NCI-H748 (cell line): Measurements from ENCODE around the gene DDX21.
"Not testable (repeated sequence)": the region's sequence is repeated elsewhere in the genome, so short reads cannot be mapped to it uniquely, and the experiment has no call there.

Source experiments
- DNase-seq: peaks from one replicate; lab custom pipeline; 2025; ENCODE audit not compliant: unreplicated experiment; lab: John Stamatoyannopoulos, UW

Gene DDX21

DNA sequence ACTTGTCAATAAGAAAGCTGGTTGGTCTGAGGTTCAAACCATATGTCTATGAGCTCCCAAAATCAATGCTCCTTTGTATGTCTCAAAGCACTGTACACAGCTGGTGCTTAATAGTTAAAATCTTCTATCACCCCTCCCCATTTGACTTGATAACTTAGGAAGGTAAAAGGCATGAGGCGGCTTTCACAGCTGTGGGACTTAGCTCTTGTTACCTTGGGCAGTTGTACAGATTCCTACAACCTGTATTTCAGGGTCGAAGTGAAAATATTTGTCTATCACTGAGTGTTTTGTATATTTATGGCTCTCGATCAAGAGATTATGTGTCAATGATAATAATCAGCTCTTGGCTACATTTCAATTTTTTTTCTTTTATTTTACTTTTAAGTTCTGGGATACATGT, 31.6 kb downstream of the DDX21 start:
- no peak for DNase-seq

DNA sequence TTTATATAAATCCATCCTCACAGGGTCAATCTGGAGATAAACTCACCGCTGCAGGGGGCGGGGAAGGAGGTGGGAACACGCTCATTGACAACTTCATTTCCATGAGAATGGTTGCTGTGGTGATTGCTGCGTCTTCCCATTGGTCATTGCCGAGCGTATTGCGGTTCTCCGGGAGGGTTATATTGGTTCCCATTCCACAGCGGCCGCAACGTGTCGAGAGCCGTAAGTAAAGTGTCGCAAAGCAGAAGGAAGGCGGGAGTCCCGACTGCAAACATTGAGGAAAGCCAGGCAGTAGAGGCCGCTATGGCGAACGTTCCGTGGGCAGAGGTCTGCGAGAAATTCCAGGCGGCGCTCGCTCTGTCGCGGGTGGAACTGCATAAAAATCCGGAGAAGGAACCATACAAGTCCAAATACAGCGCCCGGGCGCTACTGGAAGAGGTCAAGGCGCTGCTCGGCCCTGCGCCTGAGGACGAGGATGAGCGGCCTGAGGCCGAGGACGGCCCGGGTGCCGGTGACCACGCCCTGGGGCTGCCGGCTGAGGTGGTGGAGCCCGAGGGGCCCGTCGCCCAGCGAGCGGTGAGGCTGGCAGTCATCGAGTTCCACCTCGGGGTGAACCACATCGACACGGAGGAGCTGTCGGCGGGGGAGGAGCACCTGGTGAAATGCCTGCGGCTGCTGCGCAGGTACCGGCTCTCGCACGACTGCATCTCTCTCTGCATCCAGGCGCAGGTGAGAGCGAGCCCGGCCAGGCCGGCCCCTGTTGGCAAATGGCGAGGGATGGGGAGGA, 32.8 kb downstream of the DDX21 start, which contains the start of gene KIFBP:
KIFBP (plus strand) TSS at position 274 of the 787 bp plus-strand sequence; CDS start at position 304, 30 bp downstream.
- peak; percentile 96 for DNase-seq

DNA sequence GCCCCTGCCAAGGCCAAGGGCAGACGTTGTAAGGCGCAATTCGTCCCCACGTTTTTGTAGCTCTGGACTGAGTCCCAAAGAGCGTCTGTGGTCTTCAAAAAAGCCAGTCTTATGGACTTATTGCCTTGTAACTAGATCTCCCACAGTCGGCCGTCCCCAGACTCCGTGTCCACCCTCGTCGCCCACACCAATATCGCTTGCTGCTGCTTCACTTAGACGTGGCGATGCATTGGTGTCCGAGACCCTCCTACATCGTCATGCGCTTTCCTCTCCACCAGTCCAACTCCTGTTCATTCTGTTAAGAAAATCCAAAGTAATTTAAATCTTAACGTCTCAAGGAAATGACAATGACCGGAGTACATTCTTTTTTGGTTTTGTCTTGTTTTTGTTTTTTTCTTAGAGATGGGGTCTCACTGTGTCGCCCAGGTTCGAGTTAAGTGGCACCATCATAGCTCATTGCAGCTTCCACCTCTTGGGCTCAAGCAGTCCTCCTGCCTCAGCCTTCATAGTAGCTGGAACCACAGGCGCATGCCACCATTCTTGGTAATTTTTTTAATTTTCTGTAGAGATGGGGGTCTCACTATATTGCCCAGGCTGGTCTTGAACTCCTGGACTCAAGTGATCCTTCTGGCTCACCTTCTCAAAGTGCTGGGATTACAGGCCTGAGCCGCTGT, 33.5 kb downstream of the DDX21 start:
- DNase-seq, result no peak

DNA sequence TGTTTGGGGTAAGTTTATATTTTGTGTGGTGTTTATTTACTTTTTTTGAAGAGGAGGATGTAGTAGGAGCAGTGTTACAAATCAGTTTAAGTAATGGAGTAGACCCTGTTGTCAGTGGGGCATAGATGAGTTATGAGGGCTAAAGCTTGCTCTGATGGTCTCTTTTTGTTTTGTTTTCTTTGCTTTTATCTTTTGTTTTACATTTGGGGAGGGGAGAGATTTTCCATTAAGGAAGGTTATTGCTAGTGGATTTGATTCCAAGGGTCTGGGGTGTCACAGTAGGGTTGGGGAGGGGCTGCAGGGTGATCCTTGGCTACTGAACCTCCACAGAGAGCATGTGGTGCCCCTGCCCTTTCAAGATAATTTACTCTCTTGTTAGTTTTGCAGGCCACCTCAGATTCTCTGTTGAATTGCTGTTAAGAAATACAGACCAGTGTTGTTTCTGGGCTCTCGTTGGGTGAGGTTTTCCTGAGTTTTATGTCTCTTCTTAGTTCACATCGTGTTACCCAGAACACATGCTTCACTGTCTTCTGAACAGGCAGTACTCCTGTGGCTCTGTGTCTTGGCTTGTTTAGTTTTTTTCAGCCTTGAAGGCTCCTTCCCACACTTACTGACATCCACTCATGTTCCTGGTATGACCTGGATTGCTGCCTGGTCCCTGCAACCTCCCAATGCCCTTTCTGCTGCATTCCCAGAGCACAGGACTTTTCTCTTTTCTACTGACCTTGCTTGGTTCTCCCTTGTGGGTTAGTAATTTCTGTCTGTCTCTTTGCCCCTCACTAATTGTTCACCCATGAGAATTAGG, 36.9 kb downstream of the DDX21 start:
- DNase-seq, result no peak

DNA sequence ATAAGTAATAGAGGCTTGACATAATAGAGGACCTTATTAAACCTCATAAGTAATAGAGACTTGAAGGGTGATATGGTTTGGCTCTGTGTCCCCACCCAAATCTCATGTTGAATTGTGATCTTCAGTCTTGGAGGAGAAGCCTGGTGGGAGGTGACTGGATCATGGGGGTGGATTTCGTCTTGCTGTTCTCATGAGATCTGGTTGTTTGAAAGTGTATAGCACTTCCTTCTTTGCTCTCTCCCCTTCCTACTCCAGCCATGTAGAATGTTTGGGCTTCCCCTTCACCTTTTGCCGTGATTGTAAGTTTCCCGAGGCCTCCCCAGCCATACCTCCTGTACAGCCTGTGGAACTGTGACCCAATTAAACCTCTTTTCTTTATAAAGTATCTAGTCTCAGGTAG, 41.2 kb downstream of the DDX21 start:
- no peak for DNase-seq

DNA sequence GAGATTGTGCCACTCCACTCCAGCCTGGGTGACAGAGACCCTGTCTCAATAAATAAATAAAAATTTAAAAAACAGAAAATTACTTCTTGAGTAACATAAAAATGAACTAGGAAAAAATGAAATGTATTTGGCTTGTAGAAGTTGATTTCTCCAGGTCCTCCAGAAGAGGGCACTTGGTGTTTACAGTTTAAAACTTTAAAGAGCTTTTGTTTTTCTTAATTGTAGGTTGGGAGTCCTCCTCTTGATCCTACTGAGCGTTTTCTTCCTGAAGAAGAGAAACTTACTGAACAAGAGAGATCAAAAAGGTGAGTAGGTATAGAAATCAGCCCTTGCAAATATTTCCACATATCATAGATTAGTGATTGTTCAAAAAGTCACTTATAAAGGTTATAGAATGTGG, 48.9 kb downstream of the DDX21 start:
- DNase-seq, result no peak

DNA sequence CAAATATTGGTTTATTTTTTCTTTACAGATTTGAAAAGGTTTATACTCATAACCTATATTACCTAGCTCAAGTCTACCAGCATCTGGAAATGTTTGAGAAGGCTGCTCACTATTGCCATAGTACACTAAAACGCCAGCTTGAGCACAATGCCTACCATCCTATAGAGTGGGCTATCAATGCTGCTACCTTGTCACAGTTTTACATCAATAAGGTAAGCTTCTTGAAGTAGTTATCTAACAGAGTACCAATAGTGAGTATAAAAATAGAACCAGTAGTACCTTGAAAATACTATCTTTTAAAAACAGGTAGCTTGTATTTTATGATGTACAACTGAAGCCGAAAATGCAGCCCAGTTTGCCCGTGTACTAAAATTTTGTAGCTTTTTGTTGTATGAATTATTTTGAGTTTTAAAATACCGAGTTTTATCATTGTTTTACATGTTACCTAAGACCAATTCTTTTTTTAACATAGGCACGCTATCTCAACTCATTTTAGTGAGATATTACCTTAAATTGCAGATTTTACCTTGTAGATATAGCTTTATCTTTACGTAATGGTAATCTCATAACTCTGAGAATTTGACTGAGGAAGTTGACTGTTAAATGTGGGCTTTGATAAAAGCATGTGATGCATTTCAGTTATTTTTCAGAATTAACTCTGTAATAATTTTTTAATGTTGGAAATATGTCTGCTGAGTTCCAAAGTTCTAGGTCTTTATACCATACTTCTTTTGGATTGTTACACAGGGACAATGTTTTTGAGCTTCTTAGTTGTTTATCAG, 49.9 kb downstream of the DDX21 start:
- no peak for DNase-seq

DNA sequence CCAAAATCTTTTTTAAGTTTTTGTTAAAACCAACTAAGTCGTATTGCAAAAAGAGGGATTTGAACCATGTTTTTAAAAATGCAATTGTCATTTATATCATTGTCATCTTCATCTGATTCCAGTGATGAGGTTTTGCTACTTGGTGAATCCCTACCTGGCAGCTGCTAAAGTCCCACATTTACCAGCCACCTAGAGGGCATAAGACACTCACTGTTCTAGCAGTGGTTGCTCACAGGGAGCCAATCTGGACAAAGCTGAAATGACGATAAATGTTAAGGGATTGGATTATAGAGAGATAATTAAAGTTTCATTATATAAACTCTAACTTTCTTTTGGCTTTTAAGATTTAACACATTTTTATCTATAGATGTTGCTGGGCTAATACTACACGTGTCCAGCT, 51.3 kb downstream of the DDX21 start:
- DNase-seq, result no peak

DNA sequence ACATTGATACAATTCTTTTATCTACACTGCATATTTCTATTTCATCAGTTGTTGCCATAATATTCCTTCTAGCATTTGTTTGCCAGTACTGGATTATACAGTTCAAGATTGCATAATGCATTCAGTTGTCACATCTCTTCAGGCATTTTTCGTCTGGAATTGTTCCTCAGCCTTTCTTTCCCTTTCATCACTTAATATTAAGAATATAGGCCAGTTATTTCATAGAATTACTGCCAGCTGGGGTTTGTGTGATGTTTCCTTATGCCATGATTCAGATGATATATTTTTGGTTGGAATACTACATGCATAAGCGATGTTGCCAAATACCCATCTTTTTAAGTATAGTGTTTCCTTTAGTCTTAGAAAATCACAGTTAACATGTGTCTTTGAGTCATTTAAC, 53.4 kb downstream of the DDX21 start:
- no peak for DNase-seq

DNA sequence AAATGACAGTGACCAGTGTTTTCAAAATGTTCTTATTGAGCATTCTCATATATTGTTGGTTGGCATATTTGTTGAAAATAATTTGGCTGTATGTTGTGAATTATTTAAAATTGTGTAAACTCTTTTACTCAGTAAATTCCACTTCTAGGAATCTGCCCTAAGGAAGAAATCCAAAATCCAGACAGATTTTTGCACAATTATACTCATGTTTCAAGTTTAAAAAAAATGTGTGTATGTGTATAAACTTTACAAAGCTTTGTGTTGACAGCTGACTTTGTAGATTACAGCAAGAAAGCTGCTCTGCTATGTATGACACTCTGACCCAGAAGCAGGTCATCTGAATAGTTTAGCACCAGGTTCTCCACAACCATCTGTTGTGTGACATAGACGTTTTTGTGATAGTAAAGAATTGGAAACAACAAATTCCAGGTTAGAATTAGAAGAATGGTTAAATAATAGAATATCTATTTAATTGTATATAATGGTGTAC, 54.2 kb downstream of the DDX21 start:
- no peak for DNase-seq

DNA sequence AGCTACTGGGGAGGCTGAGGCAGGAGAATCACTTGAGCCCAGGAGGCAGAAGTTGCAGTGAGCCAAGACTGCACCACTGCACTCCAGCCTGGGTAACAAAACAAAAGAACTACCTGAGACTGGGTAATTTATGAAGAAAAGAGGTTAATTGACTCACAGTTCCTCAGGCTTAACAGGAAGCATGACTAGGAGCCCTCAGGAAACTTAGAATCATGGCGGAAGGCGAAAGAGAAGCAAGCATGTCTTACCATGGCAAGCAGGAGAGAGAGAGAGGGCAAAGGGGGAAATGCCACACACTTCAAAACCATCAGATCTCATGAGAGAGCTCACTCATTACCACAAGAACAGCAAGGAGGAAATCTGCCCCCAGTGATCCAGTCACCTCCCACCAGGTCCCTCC, 56.8 kb downstream of the DDX21 start:
- DNase-seq, result not testable (repeated sequence)

DNA sequence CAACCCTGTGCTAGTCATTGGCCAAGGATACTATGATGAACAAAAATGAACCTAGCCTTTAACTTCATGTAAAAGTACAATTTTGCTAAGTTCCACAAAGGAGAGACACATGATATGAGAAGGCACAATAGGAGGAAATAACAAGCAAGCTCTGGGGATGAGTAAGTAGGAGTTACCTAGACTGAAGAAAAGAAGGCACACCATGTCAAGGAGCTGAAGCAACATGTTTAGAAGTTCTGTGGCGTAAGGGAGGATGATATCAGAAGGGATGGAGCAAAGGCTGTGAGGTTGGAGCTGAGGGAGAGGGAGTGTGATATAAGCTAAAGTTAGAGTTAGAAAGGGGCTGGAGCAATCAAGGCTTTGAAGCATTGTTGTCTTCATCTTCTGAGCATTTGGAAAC, 58.2 kb downstream of the DDX21 start:
- DNase-seq, result no peak

DNA sequence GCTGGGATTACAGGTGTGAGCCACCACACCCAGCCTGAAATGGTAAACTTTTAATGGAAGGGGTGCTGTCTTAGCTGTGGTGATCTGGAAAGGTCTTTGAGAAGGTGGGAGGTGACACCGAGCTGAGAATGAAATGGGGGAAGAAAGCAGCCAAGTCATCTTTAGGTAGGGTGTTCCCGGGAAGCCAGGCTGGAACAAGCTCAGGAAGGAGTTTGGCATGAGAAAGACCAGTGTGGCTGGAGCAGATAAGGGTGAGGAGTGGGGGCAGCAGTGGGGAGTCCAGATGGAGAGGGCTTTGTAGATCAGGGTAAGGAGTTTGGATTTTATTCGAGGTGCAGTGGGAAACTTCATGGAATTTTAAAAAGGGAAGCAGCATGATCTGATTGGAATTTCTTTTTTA, 62.6 kb downstream of the DDX21 start:
- DNase-seq, result no peak

DNA sequence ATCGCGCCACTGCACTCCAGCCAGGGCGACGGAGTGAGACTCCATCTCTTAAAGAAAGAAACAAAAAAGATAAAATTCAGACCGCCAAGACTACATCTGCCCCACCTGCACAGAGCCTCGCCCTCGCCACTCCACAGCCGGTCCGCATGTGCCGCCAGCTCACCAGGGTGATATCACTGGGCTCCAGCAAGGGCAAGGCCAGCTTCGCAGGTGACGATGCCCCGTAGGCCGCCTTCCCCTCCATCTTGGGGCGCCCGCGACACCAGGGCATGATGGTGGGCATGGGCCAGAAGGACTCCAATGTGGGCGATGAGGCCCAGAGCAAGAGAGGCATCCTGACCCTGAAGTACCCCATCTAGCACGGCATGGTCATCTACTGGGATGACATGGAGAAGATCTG, 66.6 kb downstream of the DDX21 start:
- no peak for DNase-seq

DNA sequence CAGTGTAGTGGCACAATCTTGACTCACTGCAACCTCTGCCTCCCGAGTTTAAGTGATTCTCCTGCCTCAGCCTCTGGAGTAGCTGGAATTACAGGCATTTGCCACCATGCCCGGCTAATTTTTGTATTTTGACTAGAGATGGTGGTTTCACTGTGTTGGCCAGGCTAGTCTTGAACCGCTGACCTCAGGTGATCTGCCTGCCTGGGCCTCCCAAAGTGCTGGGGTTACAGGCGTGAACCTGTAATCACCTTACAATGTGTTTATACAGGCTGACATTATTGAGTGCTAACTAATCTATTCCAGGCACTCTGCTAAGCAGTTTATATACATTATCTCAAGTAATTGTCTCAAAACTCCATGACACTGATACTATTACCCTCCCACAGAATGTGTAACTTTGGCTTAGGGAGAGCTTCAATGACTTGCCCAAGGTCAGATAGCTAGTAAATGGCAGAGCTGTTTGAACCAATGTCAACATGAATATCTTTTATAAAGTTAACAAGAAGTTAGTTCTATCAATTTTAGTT, 69.5 kb downstream of the DDX21 start:
- no peak for DNase-seq

DNA sequence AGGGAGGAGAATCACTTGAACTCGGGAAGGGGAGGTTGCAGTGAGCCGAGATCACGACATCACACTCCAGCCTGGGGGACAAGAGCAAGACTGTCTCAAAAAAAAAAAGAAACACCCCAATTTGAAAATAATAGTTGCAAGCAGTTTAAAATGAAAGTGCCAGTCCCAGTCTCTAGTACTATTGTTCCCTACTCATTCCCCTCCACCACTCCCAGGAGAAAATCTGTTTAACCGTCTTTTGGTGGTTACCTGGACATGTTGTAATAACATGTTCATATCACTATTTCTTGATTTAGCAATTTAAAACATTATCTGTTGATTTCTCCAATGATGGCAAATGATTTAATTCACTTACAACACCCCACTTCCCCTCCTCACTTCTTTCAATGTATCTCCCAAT, 77.3 kb downstream of the DDX21 start:
- no peak for DNase-seq
